Trophoblast cell (in vitro differentiated cells and primary cell): Measurements from ENCODE around the gene AMACR.

Source experiments
- DNase-seq, 2 donors: peaks; one replicate each; pipeline ENCODE4 v3.0.0-alpha.2; 2016
- H2AFZ ChIP-seq: 2 replicates; pipeline ENCODE4 v1.6.1; 2013; ENCODE audit warnings: low read length, moderate library complexity, mild to moderate bottlenecking; ENCODE audit not compliant: insufficient read depth, poor library complexity
- H2AK5ac ChIP-seq: 2 replicates; pipeline ENCODE4 v1.6.1; 2013; ENCODE audit warnings: mild to moderate bottlenecking, low read length
- H2BK120ac ChIP-seq: 2 replicates; pipeline ENCODE4 v1.6.1; 2013; ENCODE audit warnings: low read length, mild to moderate bottlenecking, moderate library complexity; ENCODE audit not compliant: insufficient read depth, poor library complexity
- H2BK12ac ChIP-seq: 2 replicates; pipeline ENCODE4 v1.6.1; 2013; ENCODE audit warnings: mild to moderate bottlenecking, low read length, moderate library complexity
- H2BK5ac ChIP-seq: 2 replicates; pipeline ENCODE4 v1.6.1; 2013; ENCODE audit warnings: low read length, low read depth, moderate library complexity, mild to moderate bottlenecking; ENCODE audit not compliant: poor library complexity
- H3K14ac ChIP-seq: 2 replicates; pipeline ENCODE4 v1.6.1; 2013; ENCODE audit warnings: mild to moderate bottlenecking, low read length
- H3K18ac ChIP-seq: 2 replicates; pipeline ENCODE4 v1.6.1; 2013; ENCODE audit warnings: mild to moderate bottlenecking, low read length
- H3K23ac ChIP-seq: 2 replicates; pipeline ENCODE4 v1.6.1; 2013; ENCODE audit warnings: low read length
- H3K27ac ChIP-seq: 2 replicates; pipeline ENCODE4 v1.5.1; 2013; ENCODE audit warnings: low read depth, mild to moderate bottlenecking, inconsistent platforms, low read length, moderate library complexity
- H3K27me3 ChIP-seq: 2 replicates; pipeline ENCODE4 v1.6.1; 2013; ENCODE audit warnings: inconsistent platforms, mild to moderate bottlenecking, low read length, moderate library complexity; ENCODE audit not compliant: insufficient read depth
- H3K36me3 ChIP-seq, 2 experiments: 1 replicate in 1 of 2; 2 replicates in 1 of 2; pipeline ENCODE4 v1.6.1; 2013; ENCODE audit warnings: low read length in 2 of 2, mild to moderate bottlenecking in 2 of 2, moderate library complexity in 1 of 2; ENCODE audit not compliant: insufficient read depth in 2 of 2, control insufficient read depth in 1 of 2
- H3K4ac ChIP-seq: 2 replicates; pipeline ENCODE4 v1.6.1; 2013; ENCODE audit warnings: low read depth, mild to moderate bottlenecking, low read length, moderate library complexity
- H3K4me1 ChIP-seq, 2 experiments: 1 replicate in 1 of 2; 2 replicates in 1 of 2; pipeline ENCODE4 v1.6.1; 2013; ENCODE audit warnings: low read length in 2 of 2, mild to moderate bottlenecking in 2 of 2, moderate library complexity in 1 of 2; ENCODE audit not compliant: insufficient read depth in 2 of 2, control insufficient read depth in 1 of 2
- H3K4me2 ChIP-seq: 2 replicates; pipeline ENCODE4 v1.6.1; 2013; ENCODE audit warnings: inconsistent platforms, mild to moderate bottlenecking, low read length, moderate library complexity
- H3K4me3 ChIP-seq: 2 replicates; pipeline ENCODE4 v1.5.1; 2013; ENCODE audit warnings: mild to moderate bottlenecking, low read depth, low read length, inconsistent platforms
- H3K79me1 ChIP-seq: one replicate; pipeline ENCODE4 v1.6.1; 2013; ENCODE audit warnings: low read length
- H3K79me2 ChIP-seq: 2 replicates; pipeline ENCODE4 v1.6.1; 2013; ENCODE audit warnings: low read length, mild to moderate bottlenecking; ENCODE audit not compliant: control insufficient read depth, insufficient read depth, poor library complexity
- H3K9ac ChIP-seq: 2 replicates; pipeline ENCODE4 v1.6.1; 2013; ENCODE audit warnings: mild to moderate bottlenecking, low read length
- H3K9me3 ChIP-seq: 2 replicates; pipeline ENCODE4 v1.6.1; 2013; ENCODE audit warnings: low read depth, mild to moderate bottlenecking, control low read depth, inconsistent platforms, low read length; ENCODE audit not compliant: insufficient read depth
- H4K12ac ChIP-seq: 2 replicates; pipeline ENCODE4 v1.6.1; 2013; ENCODE audit warnings: low read depth, mild to moderate bottlenecking, low read length, moderate library complexity
- H4K8ac ChIP-seq: 2 replicates; pipeline ENCODE4 v1.6.1; 2013; ENCODE audit warnings: low read depth, mild to moderate bottlenecking, low read length, moderate library complexity
- H4K91ac ChIP-seq: one replicate; pipeline ENCODE4 v1.6.1; 2013; ENCODE audit warnings: low read depth, mild to moderate bottlenecking, low read length, moderate library complexity
- WGBS: extraction: QIAGEN DNeasy Blood & Tissue Kit; methylation state at CpG from one replicate; pipeline ENCODE4 v1.1.7; 2013; ENCODE audit warnings: missing lambda C conversion rate; ENCODE audit not compliant: insufficient read length, insufficient coverage; ENCODE audit errors: extremely low coverage; 5-methylcytosine and 5-hydroxymethylcytosine counted together

The AMACR gene

GRCh38 chr5:34039398-34040157 lies 31.7 kb upstream of the AMACR start:
- Histone ChIP-seq H3K14ac (no peak overlapping the region), H3K18ac (no peak overlapping the region), H3K23ac (no peak overlapping the region), H3K4me2 (no peak overlapping the region), H2AFZ (no peak overlapping the region), H3K4me1 (peaks cover 0 to 3% of the 10 kb centered on the region in 2 experiments), H3K79me2 (no peaks in the 10 kb centered on the region), H3K27ac (no peak overlapping the region), H2BK12ac (no peak overlapping the region), H2BK5ac (no peak overlapping the region), H3K27me3 (no peaks in the 10 kb centered on the region), H3K9me3 (no peaks in the 10 kb centered on the region), H3K4me3 (no peak overlapping the region), H4K12ac (no peak overlapping the region), H3K4ac (no peak overlapping the region), H3K9ac (no peak overlapping the region), H4K91ac (no peak overlapping the region), H3K36me3 (no peaks in the 10 kb centered on the region), H4K8ac (no peak overlapping the region), H2AK5ac (no peak overlapping the region), H2BK120ac (no peak overlapping the region), H3K79me1 (no peaks in the 10 kb centered on the region)
- no CpG with 5 or more reads among the region's 10 CpGs for WGBS
- DNase-seq: peak; percentile 49 to 86

- Histone ChIP-seq H3K9ac (no peak overlapping the region), H3K27me3 (no peaks in the 10 kb centered on the region), H4K12ac (no peak overlapping the region), H3K4me1 (peaks cover 0 to 3% of the 10 kb centered on the region in 2 experiments), H3K9me3 (no peaks in the 10 kb centered on the region), H2BK120ac (no peak overlapping the region), H3K4me3 (no peak overlapping the region), H3K36me3 (no peaks in the 10 kb centered on the region), H3K23ac (no peak overlapping the region), H2BK5ac (no peak overlapping the region), H3K79me1 (no peaks in the 10 kb centered on the region), H4K91ac (no peak overlapping the region), H3K27ac (no peak overlapping the region), H2AFZ (no peak overlapping the region), H2BK12ac (no peak overlapping the region), H3K79me2 (no peaks in the 10 kb centered on the region), H3K18ac (no peak overlapping the region), H3K4me2 (no peak overlapping the region), H3K14ac (no peak overlapping the region), H4K8ac (no peak overlapping the region), H3K4ac (no peak overlapping the region), H2AK5ac (no peak overlapping the region)
- WGBS: no CpG with 5 or more reads among the region's 4 CpGs
- DNase-seq: no peak
Measured at GRCh38 chr5:34038838-34039237, 31.0 kb upstream of the AMACR start.

- Histone ChIP-seq H3K4ac (no peak overlapping the region), H3K23ac (no peak overlapping the region), H3K4me3 (no peak overlapping the region), H3K27me3 (no peaks in the 10 kb centered on the region), H3K9me3 (no peaks in the 10 kb centered on the region), H3K18ac (no peak overlapping the region), H3K27ac (no peak overlapping the region), H4K8ac (no peak overlapping the region), H3K9ac (no peak overlapping the region), H2AK5ac (no peak overlapping the region), H3K14ac (no peak overlapping the region), H3K36me3 (no peaks in the 10 kb centered on the region), H4K12ac (no peak overlapping the region), H2BK12ac (no peak overlapping the region), H3K79me1 (no peaks in the 10 kb centered on the region), H3K4me1 (peaks cover 0 to 3% of the 10 kb centered on the region in 2 experiments), H2AFZ (no peak overlapping the region), H4K91ac (no peak overlapping the region), H2BK120ac (no peak overlapping the region), H3K79me2 (no peaks in the 10 kb centered on the region), H3K4me2 (no peak overlapping the region), H2BK5ac (no peak overlapping the region)
- WGBS: no CpG with 5 or more reads among the region's 2 CpGs
- no peak for DNase-seq
Measured at GRCh38 chr5:34038390-34038789, 30.5 kb upstream of the AMACR start.

GRCh38 chr5:34037726-34038125 lies 29.9 kb upstream of the AMACR start:
- no peak overlapping the region for H3K9ac ChIP-seq

More at GRCh38 chr5:34037726-34038125, 29.9 kb upstream of the AMACR start:
- Histone ChIP-seq H2BK5ac (no peak overlapping the region), H3K14ac (no peak overlapping the region), H2AFZ (no peak overlapping the region), H3K4me1 (peaks cover 0 to 3% of the 10 kb centered on the region in 2 experiments), H4K8ac (no peak overlapping the region), H3K23ac (no peak overlapping the region), H2BK12ac (no peak overlapping the region), H3K4ac (no peak overlapping the region), H3K27ac (no peak overlapping the region), H3K79me1 (no peaks in the 10 kb centered on the region), H3K4me3 (no peak overlapping the region), H4K91ac (no peak overlapping the region), H3K79me2 (no peaks in the 10 kb centered on the region), H4K12ac (no peak overlapping the region), H3K36me3 (no peaks in the 10 kb centered on the region), H2BK120ac (no peak overlapping the region), H3K27me3 (no peaks in the 10 kb centered on the region), H3K4me2 (no peak overlapping the region), H3K18ac (no peak overlapping the region), H2AK5ac (no peak overlapping the region), H3K9me3 (no peaks in the 10 kb centered on the region)
- no CpG with 5 or more reads among the region's 3 CpGs for WGBS
- no peak for DNase-seq
